ENCODE results near the gene OSBPL6. TPM values are rescaled to one million over a fixed set of nuclear protein-coding genes. Genes with fewer than 3 reads are reported as not detected.

Gene OSBPL6
- total and polyA plus RNA-seq, 9 of the 15 experiments (the other 6 are each of a cell fraction or from before 2014, with no cell fraction given) = 3.4 to 12.7 (median 9.3) TPM

- TF ChIP-seq PATZ1 (CRISPR knock-in tag; IDR thresholded peaks at IDR 0.05; ENCODE audit: borderline replicate concordance) (no peak), PTTG1 (tag; IDR thresholded peaks at IDR 0.05; ENCODE audit: low read depth) (no peak), GATAD2B (IDR thresholded peaks at IDR 0.05; ENCODE audit: borderline replicate concordance) (no peak), PRDM10 (IDR thresholded peaks at IDR 0.05; ENCODE audit: partially characterized antibody) (no peak), BRF2 (IDR thresholded peaks at IDR 0.05; ENCODE audit: borderline replicate concordance, insufficient read depth, insufficient read length) (no peak), UBTF (IDR thresholded peaks at IDR 0.05; ENCODE audit: borderline replicate concordance in 1 of 2, low read depth in 2 of 2, low read length in 2 of 2) (no peak), KLF16 (IDR thresholded peaks at IDR 0.05) (peak; percentile 53; the same call in 1 of the 2 replicates), LCOR (CRISPR knock-in tag; IDR thresholded peaks at IDR 0.05) (no peak), CTCFL (IDR thresholded peaks at IDR 0.05; ENCODE audit: borderline replicate concordance, insufficient read depth, low read depth, low read length, poor library complexity, severe bottlenecking) (peak; percentile 64), CEBPG (CRISPR knock-in tag; IDR thresholded peaks at IDR 0.05) (no peak), CEBPG (tag; conservative IDR thresholded peaks at IDR 0.05 in 1 of 2, IDR thresholded peaks at IDR 0.05 in 1 of 2) (0 out of 4 replicates have a peak, but pooled peaks of 1 of the 2 experiments have one; percentile 24), E2F4 (CRISPR knock-in tag; IDR thresholded peaks at IDR 0.05; ENCODE audit: low read depth) (no peak)
Measured at GRCh38 chr2:178306352-178307073, 112.2 kb downstream of the OSBPL6 start (continued).
